ENCODE measurements around the gene COL4A1.

COL4A1 gene

GRCh38 chr13:110170020-110170790 lies 136.8 kb downstream of the COL4A1 start:
- DNase-seq = no peak

- DNase-seq = no peak
Measured at GRCh38 chr13:110168999-110169933, 137.7 kb downstream of the COL4A1 start.

- no peak for DNase-seq
Measured at GRCh38 chr13:110166598-110166997, 140.4 kb downstream of the COL4A1 start.

- DNase-seq = no peak
Measured at GRCh38 chr13:110164706-110165105, 142.3 kb downstream of the COL4A1 start.

- DNase-seq = no peak
Measured at GRCh38 chr13:110162866-110163658, 143.9 kb downstream of the COL4A1 start.

GRCh38 chr13:110162053-110162452 lies 144.9 kb downstream of the COL4A1 start:
- no peak for DNase-seq

GRCh38 chr13:110161112-110161882 lies 145.7 kb downstream of the COL4A1 start:
- no peak for DNase-seq

GRCh38 chr13:110158226-110158625 lies 148.7 kb downstream of the COL4A1 start:
- peak in 3 of 58 donors; percentile 11 to 31 (median 18) for DNase-seq

- no peak for DNase-seq
Measured at GRCh38 chr13:110157718-110158117, 149.2 kb downstream of the COL4A1 start.

GRCh38 chr13:110156301-110157049 lies 150.5 kb downstream of the COL4A1 start:
- DNase-seq = no peak

- DNase-seq = no peak
Measured at GRCh38 chr13:110155072-110155471, 151.9 kb downstream of the COL4A1 start.

GRCh38 chr13:110154410-110154933 lies 152.5 kb downstream of the COL4A1 start:
- no peak for DNase-seq

GRCh38 chr13:110152351-110152750 lies 154.6 kb downstream of the COL4A1 start:
- DNase-seq = no peak

- peak in 1 of 58 donors; percentile 13 for DNase-seq
Measured at GRCh38 chr13:110151462-110151861, 155.5 kb downstream of the COL4A1 start.

GRCh38 chr13:110150384-110151101 lies 156.4 kb downstream of the COL4A1 start:
- DNase-seq = no peak

- no peak for DNase-seq
Measured at GRCh38 chr13:110149036-110149435, 157.9 kb downstream of the COL4A1 start.

GRCh38 chr13:110140099-110140498 lies 166.9 kb downstream of the COL4A1 start:
- DNase-seq = no peak

GRCh38 chr13:110138700-110139036 lies 168.3 kb downstream of the COL4A1 start:
- DNase-seq = no peak

Measured in anterior cingulate cortex (tissue), 58 donors.